ENCODE results near the gene SPAG6. TPM values are rescaled to one million over a fixed set of nuclear protein-coding genes. Genes with fewer than 3 reads are reported as not detected.
"Not testable (repeated sequence)": the region's sequence is repeated elsewhere in the genome, so short reads cannot be mapped to it uniquely, and the experiment has no call there.

Gene SPAG6
- total and polyA plus RNA-seq, 2 experiments from 2014 or later: 0.21 TPM; not detected in 1

DNA sequence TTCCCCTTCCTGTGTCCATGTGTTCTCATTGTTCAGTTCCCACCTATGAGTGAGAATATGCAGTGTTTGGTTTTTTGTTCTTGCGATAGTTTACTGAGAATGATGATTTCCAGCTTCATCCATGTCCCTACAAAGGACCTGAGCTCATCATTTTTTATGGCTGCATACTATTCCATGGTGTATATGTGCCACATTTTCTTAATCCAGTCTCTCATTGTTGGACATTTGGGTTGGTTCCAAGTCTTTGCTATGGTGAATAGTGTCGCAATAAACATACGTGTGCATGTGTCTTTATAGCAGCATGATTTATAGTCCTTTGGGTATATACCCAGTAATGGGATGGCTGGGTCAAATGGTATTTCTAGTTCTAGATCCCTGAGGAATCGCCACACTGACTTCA, 12.5 kb downstream of the SPAG6 start:
- H3K36me3 ChIP-seq (ENCODE audit: insufficient read depth); H2AFZ ChIP-seq; H3F3A ChIP-seq (replicated peaks; ENCODE audit: low read depth); ATAC-seq; H3K79me2 ChIP-seq (replicated peaks; ENCODE audit: insufficient read depth); H3K27me3 ChIP-seq (ENCODE audit: insufficient read depth); H3K27me3 Mint-ChIP-seq (ENCODE audit: insufficient read depth, low read depth, poor library complexity); H4K20me1 ChIP-seq (replicated peaks; ENCODE audit: insufficient read depth); H3K4me1 Mint-ChIP-seq; H3K27ac Mint-ChIP-seq; H3K4me2 ChIP-seq; H3K9me2 ChIP-seq (ENCODE audit: insufficient read depth); H3K4me3 Mint-ChIP-seq; H3K4me1 ChIP-seq (ENCODE audit: insufficient read depth); H3K27ac ChIP-seq (ENCODE audit: low read depth); H3K9me3 Mint-ChIP-seq; DNase-seq (ENCODE audit: low spot score); H3K36me3 Mint-ChIP-seq (ENCODE audit: low read depth); H3K4me3 ChIP-seq: not testable (repeated sequence)

GRCh38 chr10:22363305-22363704, 18.0 kb downstream of the SPAG6 start:
- no peaks in the 10 kb centered on the region for H3K27me3 Mint-ChIP-seq (ENCODE audit: insufficient read depth, low read depth, poor library complexity)
- no peaks in the 10 kb centered on the region for H3K9me3 Mint-ChIP-seq
- no peak overlapping the region for H3K27ac Mint-ChIP-seq
- TF ChIP-seq EZH2 (IDR thresholded peaks at IDR 0.05; ENCODE audit: low read depth, unreplicated experiment) (no peak), NANOG (IDR thresholded peaks at IDR 0.05; ENCODE audit: borderline replicate concordance) (no peak), CREB1 (CRISPR knock-in tag; IDR thresholded peaks at IDR 0.05; ENCODE audit: low read depth) (no peak), ZNF114 (CRISPR knock-in tag; IDR thresholded peaks at IDR 0.05) (no peak), STAT1 (IDR thresholded peaks at IDR 0.05; ENCODE audit: unreplicated experiment) (no peak), EZH2phosphoT487 (IDR thresholded peaks at IDR 0.05; ENCODE audit: unreplicated experiment) (no peak), ETS1 (IDR thresholded peaks at IDR 0.05) (no peak), JUNB (IDR thresholded peaks at IDR 0.05; ENCODE audit: unreplicated experiment) (no peak), POLR2AphosphoS5 (IDR thresholded peaks at IDR 0.05; ENCODE audit: low read depth) (no peak), ZNF462 (CRISPR knock-in tag; IDR thresholded peaks at IDR 0.05) (no peak)
- TF ChIP-seq, protein P1, sequence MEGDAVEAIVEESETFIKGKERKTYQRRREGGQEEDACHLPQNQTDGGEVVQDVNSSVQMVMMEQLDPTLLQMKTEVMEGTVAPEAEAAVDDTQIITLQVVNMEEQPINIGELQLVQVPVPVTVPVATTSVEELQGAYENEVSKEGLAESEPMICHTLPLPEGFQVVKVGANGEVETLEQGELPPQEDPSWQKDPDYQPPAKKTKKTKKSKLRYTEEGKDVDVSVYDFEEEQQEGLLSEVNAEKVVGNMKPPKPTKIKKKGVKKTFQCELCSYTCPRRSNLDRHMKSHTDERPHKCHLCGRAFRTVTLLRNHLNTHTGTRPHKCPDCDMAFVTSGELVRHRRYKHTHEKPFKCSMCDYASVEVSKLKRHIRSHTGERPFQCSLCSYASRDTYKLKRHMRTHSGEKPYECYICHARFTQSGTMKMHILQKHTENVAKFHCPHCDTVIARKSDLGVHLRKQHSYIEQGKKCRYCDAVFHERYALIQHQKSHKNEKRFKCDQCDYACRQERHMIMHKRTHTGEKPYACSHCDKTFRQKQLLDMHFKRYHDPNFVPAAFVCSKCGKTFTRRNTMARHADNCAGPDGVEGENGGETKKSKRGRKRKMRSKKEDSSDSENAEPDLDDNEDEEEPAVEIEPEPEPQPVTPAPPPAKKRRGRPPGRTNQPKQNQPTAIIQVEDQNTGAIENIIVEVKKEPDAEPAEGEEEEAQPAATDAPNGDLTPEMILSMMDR (conservative IDR thresholded peaks at IDR 0.05; ENCODE audit: low read depth in 2 of 2): no peak

More at GRCh38 chr10:22363305-22363704, 18.0 kb downstream of the SPAG6 start:
- H3K79me2 ChIP-seq (replicated peaks; ENCODE audit: insufficient read depth): no peaks in the 10 kb centered on the region
- Mint-ChIP-seq H3K4me1 (peaks cover 3% of the 10 kb centered on the region; the same call in 1 of the 3 replicates), H3K36me3 (ENCODE audit: low read depth) (no peaks in the 10 kb centered on the region), H3K4me3 (no peak overlapping the region)
- DNase-seq (ENCODE audit: low spot score) (no peak), ATAC-seq (no peak)
- no peaks in the 10 kb centered on the region for H3F3A ChIP-seq (replicated peaks; ENCODE audit: low read depth)
- H4K20me1 ChIP-seq (replicated peaks; ENCODE audit: insufficient read depth): no peaks in the 10 kb centered on the region
- no peak overlapping the region for H3K4me3 ChIP-seq
- H3K9me2 ChIP-seq (ENCODE audit: insufficient read depth): no peaks in the 10 kb centered on the region
- no peaks in the 10 kb centered on the region for H3K36me3 ChIP-seq (ENCODE audit: insufficient read depth)
- H3K27ac ChIP-seq (ENCODE audit: low read depth): no peak overlapping the region
- H3K27me3 ChIP-seq (ENCODE audit: insufficient read depth): no peaks in the 10 kb centered on the region
- no peaks in the 10 kb centered on the region for H3K4me1 ChIP-seq (ENCODE audit: insufficient read depth)
- no peak overlapping the region for H2AFZ ChIP-seq
- no peak overlapping the region for H3K4me2 ChIP-seq
